Measurements from ENCODE around the gene SLC4A4.

Gene SLC4A4

DNA sequence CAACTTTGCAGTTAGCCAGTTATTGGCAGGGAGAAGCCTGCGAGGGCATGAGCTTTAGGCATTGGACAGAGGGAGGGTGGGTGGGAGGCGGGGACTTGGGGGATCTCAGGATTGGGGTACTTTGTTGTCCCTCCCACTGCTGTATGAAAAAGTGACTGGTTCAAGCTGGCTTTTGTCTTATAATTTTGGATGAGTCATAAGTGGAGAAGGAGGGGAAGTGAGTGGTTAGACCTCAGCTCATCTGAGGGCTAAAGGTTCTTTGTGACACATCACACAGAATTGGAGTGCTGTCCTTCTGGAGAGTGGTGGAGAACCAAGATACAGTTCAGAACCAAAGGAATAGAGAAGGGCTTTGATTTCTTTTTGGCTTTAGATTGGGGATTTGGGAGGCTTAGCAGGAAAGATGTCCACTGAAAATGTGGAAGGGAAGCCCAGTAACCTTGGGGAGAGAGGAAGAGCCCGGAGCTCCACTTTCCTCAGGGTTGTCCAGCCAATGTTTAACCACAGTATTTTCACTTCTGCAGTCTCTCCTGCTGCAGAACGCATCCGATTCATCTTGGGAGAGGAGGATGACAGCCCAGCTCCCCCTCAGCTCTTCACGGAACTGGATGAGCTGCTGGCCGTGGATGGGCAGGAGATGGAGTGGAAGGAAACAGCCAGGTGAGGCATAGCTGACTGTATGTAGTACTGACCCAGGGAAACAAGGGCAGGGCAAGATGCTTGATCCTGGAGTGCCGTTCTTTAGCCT is at the start of gene SLC4A4:
Gene SLC4A4, plus strand, starts transcription at position 175 of the 748 bp plus-strand sequence.
- DNase-seq = peak; percentile 68

DNA sequence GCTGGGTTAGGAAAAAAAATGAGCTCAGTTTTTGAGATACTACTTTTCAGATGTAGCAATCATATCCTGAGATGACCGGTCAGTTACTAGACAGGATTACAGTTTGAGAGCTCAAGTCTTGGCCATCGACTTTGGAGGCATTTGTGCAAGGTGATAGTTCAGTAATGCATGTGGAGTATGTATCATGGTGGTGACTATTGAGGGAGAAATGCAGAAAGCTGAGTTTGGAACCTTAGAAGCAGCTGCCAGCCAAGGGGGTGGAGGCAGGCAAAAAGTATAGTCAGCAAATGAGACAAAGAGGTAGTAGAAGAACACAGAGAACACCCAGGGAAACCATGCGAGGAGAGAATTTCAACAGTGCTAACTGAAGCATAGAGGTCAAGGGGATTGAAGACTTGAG is 48.7 kb upstream of the SLC4A4 start:
- DNase-seq = peak; percentile 93

DNA sequence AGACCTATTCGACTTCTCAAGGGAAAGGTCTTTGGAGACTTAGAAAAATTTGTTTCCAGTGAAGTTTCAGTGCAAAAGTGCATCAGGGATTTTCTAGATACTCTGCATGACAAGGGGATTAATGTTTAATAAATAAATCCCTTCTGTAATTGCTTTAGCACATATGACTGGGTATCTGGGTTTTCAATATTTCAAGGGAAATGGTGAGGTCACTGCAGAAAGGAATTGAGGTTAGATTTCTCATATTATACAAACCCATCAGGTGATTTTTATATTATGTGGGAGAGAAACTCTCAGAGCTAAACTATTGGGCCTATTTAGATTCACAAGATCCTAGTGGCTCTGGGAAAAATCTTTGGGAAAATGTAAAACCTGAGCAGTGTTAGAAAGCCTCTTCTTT is 48.3 kb upstream of the SLC4A4 start:
- peak; percentile 78 for DNase-seq

DNA sequence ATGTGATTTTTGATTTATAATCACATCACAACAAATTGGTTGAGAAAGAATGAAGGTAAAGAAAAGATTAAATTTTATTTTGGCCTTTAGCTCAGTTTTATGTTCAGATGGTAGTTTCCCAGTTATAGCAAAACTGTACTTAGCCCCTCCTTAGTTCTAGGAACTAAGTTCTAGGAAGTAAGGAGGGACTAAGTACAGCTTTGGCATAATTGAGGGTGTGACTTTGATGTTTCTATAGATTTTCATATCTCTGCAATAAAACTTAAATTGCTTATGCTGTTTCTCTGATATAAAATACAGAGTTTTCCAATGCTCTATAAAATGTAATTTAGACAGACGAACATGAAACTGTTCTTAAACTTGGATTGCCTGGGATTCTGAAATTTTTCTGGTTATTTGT is 46.6 kb upstream of the SLC4A4 start:
- DNase-seq = no peak

DNA sequence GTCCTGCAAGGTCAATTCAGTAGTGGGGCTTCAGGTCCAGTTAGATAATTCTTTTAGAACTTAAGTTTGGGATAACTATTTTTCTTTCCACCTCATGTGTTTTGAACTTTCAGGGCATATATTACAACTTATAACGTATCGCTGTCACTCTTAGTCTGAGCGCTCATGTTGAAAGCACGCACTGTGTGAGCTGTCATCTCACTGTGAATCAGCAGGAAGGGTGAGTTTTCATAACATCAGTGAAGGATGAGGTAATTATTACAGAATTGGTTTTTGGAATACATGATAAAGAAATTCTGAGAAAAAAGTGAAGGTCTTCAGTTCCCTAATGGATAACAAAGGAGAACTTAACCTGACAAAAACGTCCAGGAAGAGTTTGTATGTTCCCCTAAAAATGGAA is 45.1 kb upstream of the SLC4A4 start:
- DNase-seq = peak; percentile 80

DNA sequence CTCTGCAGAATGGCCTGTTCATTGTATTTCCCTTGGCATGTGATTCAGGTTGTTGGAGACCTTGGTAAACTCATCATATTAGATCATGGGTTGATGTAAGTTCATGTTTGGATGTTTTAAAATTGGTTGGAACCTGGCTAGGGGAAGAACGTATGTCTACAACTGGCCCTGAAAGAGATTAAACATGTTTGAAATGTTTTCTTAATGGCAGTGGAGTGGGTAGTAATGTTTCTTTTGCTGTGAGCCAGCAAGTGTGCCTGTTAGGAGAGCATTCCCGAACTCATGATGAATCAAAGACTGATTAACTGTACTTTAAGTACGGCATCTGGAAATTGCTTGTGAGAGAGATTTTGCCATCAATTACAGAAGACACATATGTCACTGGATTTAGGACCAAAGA is 44.5 kb upstream of the SLC4A4 start:
- DNase-seq = peak; percentile 33

DNA sequence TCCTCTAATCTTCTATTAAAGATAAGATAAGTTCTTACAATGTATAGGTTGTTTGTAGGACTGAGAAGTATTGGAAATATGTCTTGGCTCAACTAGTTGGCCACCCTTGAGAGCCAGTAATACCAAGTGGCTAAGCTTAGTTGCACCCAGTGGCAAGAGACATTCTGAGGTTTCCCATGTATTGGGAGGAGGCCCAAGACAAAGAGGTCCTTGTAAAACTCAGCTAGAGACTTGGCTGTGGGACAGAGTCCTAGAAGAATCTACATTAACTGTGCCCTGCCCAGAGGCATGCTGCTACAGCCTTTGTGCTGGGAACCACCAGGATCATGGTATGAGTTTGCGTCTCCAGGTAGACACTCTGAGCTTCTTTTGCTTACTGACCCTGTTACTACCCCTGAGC is 41.9 kb upstream of the SLC4A4 start:
- DNase-seq = no peak

DNA sequence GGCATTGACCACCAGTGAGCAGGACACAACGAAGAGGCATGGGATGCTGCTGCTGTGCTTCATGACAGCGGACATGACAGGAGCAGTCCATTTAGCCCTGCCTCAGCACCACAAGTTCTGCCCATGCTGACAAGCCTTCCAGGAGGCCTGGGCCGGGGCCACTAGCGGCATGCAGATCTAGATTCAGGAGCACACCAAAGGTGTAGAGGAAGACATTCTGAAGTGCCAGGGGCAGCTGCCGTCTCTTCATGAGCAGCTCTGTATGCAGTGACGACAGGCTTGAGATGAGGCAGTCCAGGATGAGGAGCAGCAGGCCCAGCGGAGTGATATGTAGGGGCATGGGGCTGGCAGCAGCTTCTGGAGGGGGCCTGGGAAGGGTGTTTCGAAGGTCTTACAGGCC is 38.5 kb upstream of the SLC4A4 start:
- DNase-seq = no peak

DNA sequence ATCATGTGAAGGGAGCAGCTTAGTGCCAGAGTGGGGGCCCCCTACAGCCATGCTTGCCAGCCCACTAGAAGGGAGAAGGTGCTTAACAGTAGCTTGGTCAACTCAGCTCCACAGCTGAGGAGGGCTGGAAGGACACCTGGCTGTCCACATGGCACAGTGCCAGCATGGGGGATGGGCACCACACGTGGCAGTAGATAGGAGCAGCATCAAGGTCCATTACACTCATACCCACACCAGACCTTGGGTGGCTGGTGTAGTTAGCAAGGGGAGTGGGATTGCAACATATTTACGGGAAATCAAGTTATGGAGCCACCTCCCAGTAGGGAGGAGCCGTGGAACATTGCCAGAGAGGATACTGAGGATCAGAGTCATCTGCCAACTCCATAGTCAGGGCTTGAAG is 37.9 kb upstream of the SLC4A4 start:
- DNase-seq = no peak

DNA sequence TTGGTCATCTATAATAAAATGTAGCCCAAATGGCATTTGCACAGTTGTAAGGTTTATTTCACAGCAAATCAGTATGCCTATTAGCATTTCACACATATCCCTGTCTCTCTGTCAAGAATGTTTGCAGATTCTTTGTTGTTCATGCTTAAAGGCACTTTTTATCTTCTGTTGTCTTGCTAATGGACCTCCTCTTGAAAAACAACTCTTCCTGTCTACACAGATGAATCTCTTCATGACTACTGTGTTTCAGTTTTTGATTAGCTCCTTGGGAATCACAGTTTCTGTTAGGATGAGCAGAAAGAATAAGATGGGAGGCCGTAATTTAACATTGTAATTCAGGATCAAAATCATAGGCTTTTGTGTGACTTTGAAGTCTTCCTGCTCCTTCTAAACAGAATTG is 35.5 kb upstream of the SLC4A4 start:
- no peak for DNase-seq

DNA sequence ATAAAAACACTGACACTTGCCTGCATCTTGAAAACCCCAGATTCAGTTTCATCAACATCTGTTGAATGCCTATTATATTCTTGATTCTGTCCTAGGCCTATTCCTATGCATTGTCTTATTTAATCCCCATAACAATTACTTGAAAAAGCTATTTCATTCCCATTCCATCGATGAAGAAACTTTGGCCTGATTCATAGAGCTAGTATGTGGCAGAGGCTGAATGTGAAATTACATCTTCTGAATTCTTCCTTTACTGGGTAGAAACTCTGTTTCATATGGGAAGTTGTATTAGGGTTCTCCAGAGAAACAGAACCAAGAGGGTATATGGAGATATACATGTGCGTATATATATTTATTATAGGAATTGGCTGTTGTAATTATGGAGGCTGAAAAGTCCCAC is 35.0 kb upstream of the SLC4A4 start:
- DNase-seq = no peak

DNA sequence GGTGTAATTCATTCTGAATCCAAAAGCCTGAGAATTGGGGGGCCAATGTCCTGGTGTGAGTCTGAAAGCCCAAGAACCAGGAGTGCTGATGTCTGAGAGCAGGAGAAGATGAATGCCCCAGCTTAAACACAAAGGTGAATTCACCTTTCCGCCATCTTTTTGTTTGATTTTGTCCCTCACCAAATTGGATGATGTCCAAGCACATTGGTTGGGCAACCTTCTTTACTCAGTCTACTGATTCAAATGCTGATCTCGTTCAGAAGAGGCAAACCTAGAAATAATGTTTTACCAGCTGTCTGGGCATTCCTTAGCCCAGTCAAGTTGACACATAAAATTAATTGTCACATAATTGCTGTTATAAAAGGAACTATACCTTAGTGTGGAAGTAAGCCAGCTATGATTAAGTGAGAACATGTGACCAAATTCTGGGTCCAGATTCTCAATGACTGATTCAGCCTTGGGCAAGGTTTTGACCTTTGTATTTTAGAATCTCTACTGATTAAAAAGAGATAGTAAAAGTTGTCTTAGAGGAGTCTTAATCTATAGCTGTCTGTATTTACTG is 34.5 kb upstream of the SLC4A4 start:
- no peak for DNase-seq

DNA sequence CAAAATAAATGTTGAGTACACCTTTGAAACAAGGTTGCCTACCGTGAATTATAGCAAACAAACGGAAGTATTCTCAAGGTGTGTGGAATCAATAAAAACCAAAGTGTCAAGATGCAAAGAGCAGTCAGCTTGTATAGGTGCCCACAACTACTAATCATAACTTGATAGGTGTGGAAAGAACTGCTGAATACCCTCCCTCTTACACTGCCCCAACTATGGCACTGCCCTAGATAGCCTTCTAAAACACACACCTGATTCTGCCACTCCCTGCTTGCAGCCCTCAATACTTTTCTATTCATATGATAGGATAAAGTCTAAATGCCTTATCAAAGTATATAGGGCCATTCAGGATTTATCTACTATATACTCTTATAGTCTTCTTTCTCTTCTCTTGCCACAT is 31.1 kb upstream of the SLC4A4 start:
- DNase-seq = no peak

DNA sequence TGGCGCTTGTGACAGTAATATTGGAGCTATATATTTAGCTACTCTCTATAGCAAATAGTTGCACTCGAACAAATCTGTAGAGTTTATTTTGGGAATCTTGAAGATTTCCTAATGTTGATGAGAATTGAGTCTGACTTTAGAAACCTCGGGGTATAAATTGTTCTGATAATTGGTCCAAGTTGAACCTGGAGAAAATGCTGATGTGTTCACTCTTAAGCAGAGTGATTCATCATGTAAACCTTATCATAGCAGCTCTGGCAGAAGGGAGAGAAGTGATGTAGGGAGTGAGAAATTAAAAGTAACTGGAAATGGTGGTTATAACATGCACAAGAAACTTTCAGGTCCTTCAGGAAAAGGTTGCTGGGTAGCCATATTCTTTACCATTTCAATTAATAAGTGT is 16.4 kb upstream of the SLC4A4 start:
- DNase-seq = peak; percentile 6

DNA sequence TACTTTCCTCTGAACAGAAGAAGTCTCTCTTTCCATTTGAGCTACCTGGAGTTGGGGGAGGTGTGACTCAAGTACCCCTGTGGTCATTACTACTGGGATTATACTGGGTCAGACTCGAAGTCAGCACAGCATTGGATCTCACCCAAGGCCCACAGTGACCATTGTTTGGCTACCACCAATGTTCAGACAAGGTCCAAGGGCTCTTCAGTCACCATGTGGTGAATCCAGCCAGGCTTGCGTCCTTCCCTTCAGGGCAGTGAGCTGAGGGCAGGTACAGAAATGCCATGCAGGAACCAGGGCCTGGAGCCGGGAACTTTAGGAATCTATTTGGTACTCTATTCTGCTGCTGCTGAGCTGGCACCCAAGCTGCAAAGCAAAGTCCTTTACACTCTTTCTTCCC is 5.5 kb upstream of the SLC4A4 start:
- no peak for DNase-seq

DNA sequence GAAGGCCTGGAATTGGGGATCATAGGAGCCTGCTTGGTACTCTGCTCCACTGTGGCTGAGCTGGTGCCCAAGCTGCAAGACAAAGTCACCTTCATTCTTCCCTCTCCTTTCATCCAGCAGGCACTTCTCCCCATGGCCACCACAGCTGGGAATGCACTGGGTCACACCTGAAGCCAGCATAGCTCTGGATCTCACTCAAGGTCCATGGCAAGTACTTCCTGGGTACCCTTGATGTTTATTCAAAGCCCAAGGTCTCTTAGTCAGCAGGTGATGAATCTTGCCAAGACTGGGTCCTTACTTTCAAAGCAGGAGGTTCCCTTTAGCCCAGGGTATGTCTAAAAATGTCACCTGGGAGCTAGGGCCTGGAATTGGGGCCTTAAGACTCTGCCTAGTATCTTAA is 4.9 kb upstream of the SLC4A4 start:
- DNase-seq = no peak

DNA sequence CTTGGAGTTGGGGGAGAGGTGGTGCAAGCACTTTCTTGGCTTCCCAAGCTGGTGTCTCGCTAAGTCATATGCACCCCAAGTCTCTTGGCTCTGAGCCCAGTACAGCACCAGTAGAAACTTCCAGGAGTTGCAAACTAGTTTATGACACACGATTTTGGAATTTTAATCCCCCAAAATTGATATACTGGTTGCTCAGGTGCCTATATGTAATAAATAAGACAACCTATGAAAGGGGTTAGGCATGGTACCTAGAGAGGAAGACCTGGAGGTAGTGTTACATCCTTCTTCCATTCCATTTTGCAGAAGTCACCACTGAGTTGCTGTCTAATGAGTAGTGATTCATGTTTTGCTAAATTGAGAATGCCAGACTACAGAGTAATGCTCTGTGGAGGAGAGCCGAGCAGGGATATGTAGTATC is 4.3 kb upstream of the SLC4A4 start:
- no peak for DNase-seq

DNA sequence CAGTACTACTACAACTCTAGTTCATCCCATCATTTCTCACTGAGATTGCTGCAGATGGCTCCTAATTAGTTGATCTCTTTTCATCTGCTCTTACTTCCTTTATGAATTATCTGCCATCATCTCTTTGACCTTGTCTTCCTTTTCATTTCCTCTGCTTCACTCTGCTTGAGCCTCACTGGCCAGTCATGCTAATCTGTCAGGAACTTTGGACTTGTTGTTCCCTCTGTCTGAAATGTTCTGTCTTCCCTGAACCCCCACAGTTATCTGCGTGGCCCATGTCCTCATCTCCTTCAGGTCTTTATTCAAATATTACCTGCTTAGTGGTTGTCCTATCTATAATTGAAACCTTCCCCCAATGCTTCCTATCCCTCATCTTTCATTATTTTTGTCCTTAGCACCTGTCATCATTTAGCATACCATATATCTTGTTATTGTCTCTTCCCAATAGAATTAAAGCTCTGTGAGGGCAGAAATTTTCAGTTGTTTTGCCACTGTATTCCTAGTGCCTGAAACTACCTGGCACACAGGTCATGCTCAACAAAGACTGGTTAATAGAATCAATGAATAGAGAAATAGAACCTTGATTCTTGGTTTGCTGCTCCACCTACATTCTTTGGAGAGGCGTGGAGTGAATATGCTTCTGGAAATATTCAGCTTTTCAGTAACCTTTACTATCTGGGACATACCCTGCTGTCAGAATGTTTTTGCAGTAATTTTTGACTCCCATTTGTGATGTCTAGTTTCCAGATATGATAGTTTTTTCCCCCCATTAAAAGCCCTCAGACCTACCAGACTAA is 5.0 kb downstream of the SLC4A4 start:
- DNase-seq = no peak

DNA sequence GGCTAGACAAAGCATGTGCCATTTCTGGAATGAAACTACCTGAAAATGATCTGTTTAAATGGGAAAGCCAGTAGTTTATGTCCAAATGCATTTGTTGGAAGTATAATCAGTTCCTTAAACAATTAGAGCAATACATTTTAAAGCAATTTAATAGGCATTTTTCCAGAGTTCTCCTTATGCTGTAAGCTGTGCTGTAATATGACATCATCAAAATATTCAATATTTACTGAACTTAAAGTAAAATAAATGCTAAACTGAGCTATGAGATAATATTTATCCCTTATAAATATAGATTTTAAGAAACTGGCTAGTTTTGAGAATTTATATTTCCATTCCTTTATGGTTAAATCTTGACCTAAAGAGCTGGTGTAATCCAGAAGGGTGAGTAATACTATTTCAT is 7.9 kb downstream of the SLC4A4 start:
- DNase-seq = no peak

DNA sequence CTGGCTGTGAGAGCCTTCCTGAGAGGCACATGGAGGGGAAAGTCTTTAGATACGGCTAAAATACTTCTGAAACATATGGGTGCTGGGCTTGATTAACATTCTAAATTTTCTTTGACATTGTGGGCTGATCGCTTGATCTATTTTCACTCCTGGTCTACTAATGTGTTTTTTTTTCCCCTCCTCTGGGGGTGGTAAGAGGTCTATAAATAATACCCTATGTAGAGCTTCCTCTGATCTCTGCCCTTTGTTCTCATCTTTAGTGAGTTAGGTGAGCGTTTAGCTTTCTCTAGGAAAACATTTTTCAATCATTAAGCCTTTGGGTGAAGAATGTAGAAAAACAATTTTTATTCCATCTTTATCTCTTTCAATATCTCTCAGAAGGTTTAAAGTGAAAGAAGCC is 9.8 kb downstream of the SLC4A4 start:
- DNase-seq = no peak

DNA sequence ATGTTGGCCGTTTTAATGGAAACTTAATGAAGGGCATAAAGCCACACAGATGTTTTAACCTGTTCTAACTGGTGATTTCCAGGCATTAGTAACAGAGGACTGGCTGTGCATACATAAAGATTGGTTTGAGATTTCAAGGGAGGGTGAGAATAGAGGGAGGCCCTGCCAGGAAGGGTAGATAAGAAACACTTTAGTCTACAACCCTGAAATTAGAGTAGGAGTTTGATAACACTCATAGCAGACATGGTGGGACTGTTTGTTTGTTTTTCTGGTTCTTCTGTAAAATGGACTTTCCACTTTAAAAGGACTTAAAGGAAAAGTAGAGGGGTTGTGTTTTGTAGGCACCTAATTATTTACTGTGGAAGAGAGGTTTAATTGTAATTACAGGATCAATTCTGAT is 16.2 kb downstream of the SLC4A4 start:
- no peak for DNase-seq

DNA sequence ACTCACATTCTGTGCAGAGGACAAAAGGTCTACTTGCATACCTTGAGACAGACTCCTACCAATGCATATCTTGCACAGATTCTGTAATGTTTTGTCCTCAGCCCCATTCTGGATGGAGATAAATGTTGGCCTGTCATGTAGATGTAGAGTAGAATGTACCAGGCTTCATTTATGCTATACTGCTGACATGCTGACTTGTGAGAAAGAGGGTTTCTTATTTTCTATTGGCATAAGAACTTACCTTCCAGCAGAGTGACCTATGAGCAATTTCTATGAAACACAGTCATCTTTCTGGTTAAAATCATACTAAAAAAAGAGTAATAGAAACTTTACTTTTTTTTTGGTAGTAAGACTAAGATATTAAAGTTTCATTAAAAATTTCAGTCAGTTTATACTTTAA is 17.2 kb downstream of the SLC4A4 start:
- no peak for DNase-seq

DNA sequence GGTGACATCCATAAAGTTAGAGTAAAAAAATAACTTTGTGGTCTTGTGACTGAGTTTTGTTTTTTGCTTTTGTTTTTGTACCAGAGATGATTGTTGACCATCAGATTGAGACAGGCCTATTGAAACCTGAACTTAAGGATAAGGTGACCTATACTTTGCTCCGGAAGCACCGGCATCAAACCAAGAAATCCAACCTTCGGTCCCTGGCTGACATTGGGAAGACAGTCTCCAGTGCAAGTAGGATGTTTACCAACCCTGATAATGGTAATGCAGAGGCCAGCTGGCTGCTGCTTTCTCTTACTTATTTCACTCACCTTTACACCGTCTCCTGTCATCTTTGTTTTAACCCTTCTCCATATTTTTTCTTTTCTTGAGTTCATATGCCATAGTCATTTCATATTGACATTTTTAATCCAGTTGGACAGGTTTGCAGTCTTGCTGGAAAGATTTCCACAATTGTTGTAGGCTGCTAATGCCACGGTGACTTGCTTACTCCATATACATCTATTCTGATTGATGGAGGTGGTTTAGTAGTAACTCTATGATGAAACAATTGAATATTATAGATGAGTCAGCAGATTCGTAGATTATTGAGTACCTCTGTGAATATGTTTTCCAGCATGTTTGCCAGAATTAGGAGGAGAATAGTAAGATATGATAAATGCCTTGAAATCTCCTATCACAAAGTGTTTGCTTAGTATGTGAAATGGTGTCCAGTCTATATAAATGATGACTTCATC is 18.3 kb downstream of the SLC4A4 start:
- DNase-seq = no peak

DNA sequence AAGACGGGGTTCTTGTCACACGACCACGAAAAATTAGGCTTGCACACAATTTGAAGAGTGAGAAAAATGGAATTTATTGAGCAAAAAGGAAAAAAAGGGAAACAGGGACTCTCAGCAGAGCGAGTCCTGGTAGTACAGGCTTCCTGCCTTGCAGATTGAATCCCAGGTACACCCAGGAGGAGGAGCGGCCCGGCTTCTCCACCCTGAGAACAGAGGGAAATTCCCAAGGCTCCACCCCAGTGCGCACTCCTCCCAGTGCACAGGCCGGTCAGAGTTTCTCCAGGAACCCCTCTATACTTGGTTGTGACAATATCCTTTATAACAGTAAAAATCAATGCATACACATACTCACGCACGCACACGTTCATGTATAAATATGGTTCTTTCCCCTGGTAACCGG is 22.0 kb downstream of the SLC4A4 start:
- no peak for DNase-seq

All from kidney glomerular epithelial cell (primary cell).